Gastrocnemius medialis (tissue), 4 donors: ENCODE results near the gene PUM1.

Experiments used
- CTCF ChIP-seq, 5 experiments: fragments of 450-650 bp in 3 of 5; fragments of 200-600 bp in 2 of 5; sonication (generic) in 2 of 5; IDR thresholded peaks in 4 of 5; conservative IDR thresholded peaks in 1 of 5; 1 replicate in 4 of 5; 2 replicates in 1 of 5; pipeline ENCODE4 v1.5.1; 2016 to 2019; ENCODE audit warnings: antibody characterized with exemption in 5 of 5, mild to moderate bottlenecking in 3 of 5, moderate library complexity in 3 of 5
- POLR2A ChIP-seq, 2 donors: fragments of 450-650 bp; IDR thresholded peaks; one replicate each; pipeline ENCODE4 v1.6.1; 2017; ENCODE audit warnings: antibody characterized with exemption in 2 of 2, mild to moderate bottlenecking in 2 of 2, moderate library complexity in 2 of 2

- TF ChIP-seq CTCF (IDR thresholded peaks at IDR 0.05 in 4 of 5, conservative IDR thresholded peaks at IDR 0.05 in 1 of 5) (no peak), POLR2A (IDR thresholded peaks at IDR 0.05) (no peak)
These were observed 11.2 kb downstream of the PUM1 start for GRCh38 chr1:31054349-31054748.
